H9 (cell line): ENCODE results near the gene GNAS. TPM values are rescaled to one million over a fixed set of nuclear protein-coding genes. Genes with fewer than 3 reads are reported as not detected.

Source experiments
- DNase-seq: peaks from one replicate; pipeline ENCODE4 v3.0.0-alpha.2; 2017
- H2AFZ ChIP-seq: one replicate; pipeline ENCODE4 v1.6.1; 2013; ENCODE audit warnings: mild to moderate bottlenecking, low read length, control low read depth, moderate library complexity
- H2AK5ac ChIP-seq: 2 replicates; pipeline ENCODE4 v1.6.1; 2013; ENCODE audit warnings: low read length, control low read depth, mixed read lengths; ENCODE audit not compliant: insufficient read length
- H2BK120ac ChIP-seq: one replicate; pipeline ENCODE4 v1.6.1; 2013; ENCODE audit warnings: low read depth, mild to moderate bottlenecking, low read length, control low read depth, inconsistent platforms; ENCODE audit not compliant: poor library complexity, severe bottlenecking
- H2BK12ac ChIP-seq: 2 replicates; pipeline ENCODE4 v1.6.1; 2013; ENCODE audit warnings: low read length, control low read depth, mixed read lengths, low read depth; ENCODE audit not compliant: insufficient read length
- H2BK15ac ChIP-seq: 2 replicates; pipeline ENCODE4 v1.6.1; 2013; ENCODE audit warnings: low read depth, low read length, control low read depth
- H2BK20ac ChIP-seq: one replicate; pipeline ENCODE4 v1.6.1; 2013; ENCODE audit warnings: low read depth, mild to moderate bottlenecking, low read length, control low read depth, inconsistent platforms; ENCODE audit not compliant: poor library complexity, severe bottlenecking
- H2BK5ac ChIP-seq: 2 replicates; pipeline ENCODE4 v1.6.1; 2013; ENCODE audit warnings: low read length, control low read depth, mixed read lengths; ENCODE audit not compliant: insufficient read length
- H3K14ac ChIP-seq: 2 replicates; pipeline ENCODE4 v1.6.1; 2013; ENCODE audit warnings: low read length, control low read depth; ENCODE audit not compliant: insufficient read depth
- H3K18ac ChIP-seq: 2 replicates; pipeline ENCODE4 v1.6.1; 2013; ENCODE audit warnings: low read depth, mild to moderate bottlenecking, mixed read lengths, low read length, control low read depth; ENCODE audit not compliant: insufficient read length
- H3K23ac ChIP-seq: 2 replicates; pipeline ENCODE4 v1.6.1; 2013; ENCODE audit warnings: low read length, control low read depth, mixed read lengths, low read depth; ENCODE audit not compliant: insufficient read length
- H3K23me2 ChIP-seq: 2 replicates; pipeline ENCODE4 v1.6.1; 2013; ENCODE audit warnings: low read depth, mild to moderate bottlenecking, mixed read lengths, low read length, control low read depth; ENCODE audit not compliant: insufficient read length, poor library complexity, severe bottlenecking
- H3K27ac ChIP-seq: 2 replicates; pipeline ENCODE4 v1.5.1; 2013; ENCODE audit warnings: low read length, control low read depth, mixed read lengths, low read depth; ENCODE audit not compliant: insufficient read length
- H3K27me3 ChIP-seq: 2 replicates; pipeline ENCODE4 v1.6.1; 2013; ENCODE audit warnings: low read length, control low read depth, inconsistent platforms; ENCODE audit not compliant: insufficient read depth
- H3K4ac ChIP-seq: 2 replicates; pipeline ENCODE4 v1.6.1; 2013; ENCODE audit warnings: low read depth, mild to moderate bottlenecking, control low read depth, inconsistent platforms, low read length, moderate library complexity
- H3K4me1 ChIP-seq: 2 replicates; pipeline ENCODE4 v1.6.1; 2013; ENCODE audit warnings: low read length, control low read depth, inconsistent platforms; ENCODE audit not compliant: insufficient read depth
- H3K4me2 ChIP-seq: 2 replicates; pipeline ENCODE4 v1.6.1; 2013; ENCODE audit warnings: low read length, control low read depth, mixed read lengths; ENCODE audit not compliant: insufficient read length, insufficient read depth
- H3K56ac ChIP-seq: 2 replicates; pipeline ENCODE4 v1.6.1; 2013; ENCODE audit warnings: low read depth, mild to moderate bottlenecking, mixed read lengths, low read length, control low read depth; ENCODE audit not compliant: insufficient read length
- H3K79me1 ChIP-seq: 2 replicates; pipeline ENCODE4 v1.6.1; 2013; ENCODE audit warnings: low read depth, mild to moderate bottlenecking, moderate library complexity, low read length, control low read depth, inconsistent platforms; ENCODE audit not compliant: insufficient read depth, poor library complexity, severe bottlenecking
- H3K79me2 ChIP-seq: 2 replicates; pipeline ENCODE4 v1.6.1; 2013; ENCODE audit warnings: low read length, control low read depth, inconsistent platforms; ENCODE audit not compliant: insufficient read depth
- H3K9ac ChIP-seq: 2 replicates; pipeline ENCODE4 v1.6.1; 2013; ENCODE audit warnings: low read length, control low read depth, mixed read lengths; ENCODE audit not compliant: insufficient read length; ENCODE audit errors: extremely low read depth
- H3K9me3 ChIP-seq: one replicate; pipeline ENCODE4 v1.6.1; 2013; ENCODE audit warnings: low read depth, low read length, inconsistent platforms; ENCODE audit not compliant: control insufficient read depth
- H3T11ph ChIP-seq: one replicate; pipeline ENCODE4 v1.6.1; 2013; ENCODE audit warnings: mild to moderate bottlenecking, low read length, control low read depth, inconsistent platforms
- H4K20me1 ChIP-seq: one replicate; pipeline ENCODE4 v1.6.1; 2013; ENCODE audit not compliant: control insufficient read depth, insufficient read length, insufficient read depth
- H4K5ac ChIP-seq: 2 replicates; pipeline ENCODE4 v1.6.1; 2013; ENCODE audit warnings: low read depth, mild to moderate bottlenecking, mixed read lengths, low read length, control low read depth; ENCODE audit not compliant: insufficient read length
- H4K8ac ChIP-seq: replicated peaks from 2 replicates; pipeline ENCODE4 v1.6.1; 2013; ENCODE audit warnings: low read length, control low read depth, mixed read lengths, low read depth; ENCODE audit not compliant: insufficient read length
- H4K91ac ChIP-seq: 2 replicates; pipeline ENCODE4 v1.6.1; 2013; ENCODE audit warnings: low read depth, mild to moderate bottlenecking, moderate library complexity, mixed read lengths, low read length, control low read depth; ENCODE audit not compliant: insufficient read length
- H3K27ac Mint-ChIP-seq, 3 experiments: 2 replicates in 2 of 3; 3 replicates in 1 of 3; pipeline ENCODE4 v1.8.0; 2020 to 2021; ENCODE audit warnings: mixed read lengths in 3 of 3, mild to moderate bottlenecking in 1 of 3, moderate library complexity in 1 of 3
- H3K27me3 Mint-ChIP-seq: 2 replicates; pipeline ENCODE4 v1.8.0; 2021; ENCODE audit warnings: low read depth, mild to moderate bottlenecking, moderate library complexity, mixed read lengths
- H3K36me3 Mint-ChIP-seq, 3 experiments: 2 replicates in 2 of 3; 3 replicates in 1 of 3; pipeline ENCODE4 v1.8.0; 2020 to 2021; ENCODE audit warnings: low read depth in 3 of 3, mixed read lengths in 3 of 3; ENCODE audit not compliant: insufficient read depth in 1 of 3
- H3K4me1 Mint-ChIP-seq, 2 experiments: 2 replicates each; pipeline ENCODE4 v1.8.0; 2020; ENCODE audit warnings: mixed read lengths in 2 of 2
- H3K4me3 Mint-ChIP-seq, 2 experiments: 2 replicates in 1 of 2; 3 replicates in 1 of 2; pipeline ENCODE4 v1.8.0; 2020 to 2021; ENCODE audit warnings: mild to moderate bottlenecking in 2 of 2, mixed read lengths in 2 of 2, moderate library complexity in 1 of 2
- H3K9me3 Mint-ChIP-seq, 2 experiments: 2 replicates in 1 of 2; 3 replicates in 1 of 2; pipeline ENCODE4 v1.8.0; 2020; ENCODE audit warnings: mild to moderate bottlenecking in 2 of 2, mixed read lengths in 2 of 2, moderate library complexity in 1 of 2
- WGBS: extraction: QIAGEN DNeasy Blood & Tissue Kit; methylation state at CpG from one replicate; pipeline ENCODE4 v1.1.7; 2013; ENCODE audit warnings: missing lambda C conversion rate, low lambda C conversion rate, mixed read lengths; ENCODE audit not compliant: insufficient read length; ENCODE audit errors: extremely low coverage; 5-methylcytosine and 5-hydroxymethylcytosine counted together
- total RNA-seq: library from RNA; stranded (reverse); gene quantifications from 2 replicates; pipeline ENCODE4 v1.2.1, GENCODE V29; 2021
- TF ChIP-seq, protein P1 (sequence below): fragments of 200-600 bp; sonication (generic); conservative IDR thresholded peaks from 3 replicates; pipeline ENCODE4 v1.8.0; 2021; ENCODE audit warnings: antibody characterized with exemption, mild to moderate bottlenecking

Gene GNAS
- total RNA-seq, 1 experiment from 2014 or later, result 920 TPM

DNA sequence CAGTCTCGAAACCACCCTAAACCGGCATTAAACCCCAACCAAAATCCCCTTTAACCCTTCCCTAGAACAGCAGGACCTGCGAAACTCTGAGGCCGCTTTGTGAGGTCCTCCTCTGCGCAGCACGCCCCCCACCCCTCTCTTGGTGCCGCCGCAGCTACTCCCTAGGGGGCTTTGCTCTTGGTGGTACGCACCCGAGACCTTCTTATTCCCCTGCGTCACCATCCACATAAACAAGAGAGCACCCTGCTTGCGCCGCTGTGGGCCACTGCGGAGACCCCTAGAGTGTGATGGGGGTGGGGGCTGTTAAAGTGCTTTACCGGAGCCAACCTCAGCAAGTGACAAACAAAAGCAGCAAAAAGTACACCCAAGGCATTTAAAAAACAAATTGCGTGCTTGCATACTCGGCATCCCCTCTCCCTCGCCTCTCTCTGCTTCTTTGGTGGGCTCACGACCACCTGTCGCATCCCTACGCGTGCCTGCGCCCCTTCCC lies 502 bp upstream of the GNAS start:
- Histone ChIP-seq H3K56ac (no peak overlapping the region), H3K79me2 (peaks cover 29% of the 10 kb centered on the region; the same call in 1 of the 2 replicates), H3K14ac (no peak overlapping the region), H2BK5ac (no peak overlapping the region), H2BK12ac (no peak overlapping the region), H3K23me2 (peaks cover 33% of the 10 kb centered on the region), H3K4me2 (peak overlapping the region; percentile 71), H4K5ac (no peak overlapping the region), H3T11ph (no peak overlapping the region), H2BK20ac (no peak overlapping the region), H4K20me1 (no peaks in the 10 kb centered on the region), H2AFZ (no peak overlapping the region), H3K4me1 (no peaks in the 10 kb centered on the region), H2AK5ac (no peak overlapping the region), H3K18ac (no peak overlapping the region), H4K8ac (no peak overlapping the region), H3K23ac (no peak overlapping the region), H3K79me1 (no peaks in the 10 kb centered on the region), H3K27ac (no peak overlapping the region), H3K4ac (no peak overlapping the region), H3K27me3 (peaks cover 35% of the 10 kb centered on the region; the same call in 1 of the 2 replicates), H3K9ac (no peak overlapping the region), H3K9me3 (no peaks in the 10 kb centered on the region), H4K91ac (no peak overlapping the region), H2BK15ac (no peak overlapping the region), H2BK120ac (no peak overlapping the region)
- Mint-ChIP-seq H3K27ac (peak overlapping the region; percentile 88 to 90 (median 88); a peak in 4 of 7 replicates), H3K27me3 (peaks cover 66% of the 10 kb centered on the region), H3K4me1 (peaks cover 50 to 64% of the 10 kb centered on the region in 2 experiments), H3K4me3 (peak overlapping the region; percentile 92 to 94), H3K9me3 (peaks cover 14 to 19% of the 10 kb centered on the region in 2 experiments), H3K36me3 (peaks cover 29 to 49% (median 37%) of the 10 kb centered on the region in 3 experiments)
- TF ChIP-seq, protein P1, sequence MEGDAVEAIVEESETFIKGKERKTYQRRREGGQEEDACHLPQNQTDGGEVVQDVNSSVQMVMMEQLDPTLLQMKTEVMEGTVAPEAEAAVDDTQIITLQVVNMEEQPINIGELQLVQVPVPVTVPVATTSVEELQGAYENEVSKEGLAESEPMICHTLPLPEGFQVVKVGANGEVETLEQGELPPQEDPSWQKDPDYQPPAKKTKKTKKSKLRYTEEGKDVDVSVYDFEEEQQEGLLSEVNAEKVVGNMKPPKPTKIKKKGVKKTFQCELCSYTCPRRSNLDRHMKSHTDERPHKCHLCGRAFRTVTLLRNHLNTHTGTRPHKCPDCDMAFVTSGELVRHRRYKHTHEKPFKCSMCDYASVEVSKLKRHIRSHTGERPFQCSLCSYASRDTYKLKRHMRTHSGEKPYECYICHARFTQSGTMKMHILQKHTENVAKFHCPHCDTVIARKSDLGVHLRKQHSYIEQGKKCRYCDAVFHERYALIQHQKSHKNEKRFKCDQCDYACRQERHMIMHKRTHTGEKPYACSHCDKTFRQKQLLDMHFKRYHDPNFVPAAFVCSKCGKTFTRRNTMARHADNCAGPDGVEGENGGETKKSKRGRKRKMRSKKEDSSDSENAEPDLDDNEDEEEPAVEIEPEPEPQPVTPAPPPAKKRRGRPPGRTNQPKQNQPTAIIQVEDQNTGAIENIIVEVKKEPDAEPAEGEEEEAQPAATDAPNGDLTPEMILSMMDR, result no peak
- DNase-seq, result no peak
- no CpG with 5 or more reads among the region's 23 CpGs for WGBS
